GM18951 (cell line): ENCODE results near the gene SHKBP1.

Experiments used
- POLR2A ChIP-seq: IDR thresholded peaks from 4 replicates; pipeline ENCODE4 v1.6.1; 2011; ENCODE audit warnings: mild to moderate bottlenecking; ENCODE audit not compliant: insufficient read length, insufficient read depth; ENCODE audit errors: extremely low read depth
- in situ Hi-C: fragments of 300-500 bp; cut with MboI; formaldehyde crosslinking; loops from one replicate; pipeline ENCODE4 v1.12.0; 2022; ENCODE audit warnings: low sequenced_read_pairs, mixed read lengths, inconsistent platforms; ENCODE audit not compliant: unreplicated experiment

SHKBP1 gene

DNA sequence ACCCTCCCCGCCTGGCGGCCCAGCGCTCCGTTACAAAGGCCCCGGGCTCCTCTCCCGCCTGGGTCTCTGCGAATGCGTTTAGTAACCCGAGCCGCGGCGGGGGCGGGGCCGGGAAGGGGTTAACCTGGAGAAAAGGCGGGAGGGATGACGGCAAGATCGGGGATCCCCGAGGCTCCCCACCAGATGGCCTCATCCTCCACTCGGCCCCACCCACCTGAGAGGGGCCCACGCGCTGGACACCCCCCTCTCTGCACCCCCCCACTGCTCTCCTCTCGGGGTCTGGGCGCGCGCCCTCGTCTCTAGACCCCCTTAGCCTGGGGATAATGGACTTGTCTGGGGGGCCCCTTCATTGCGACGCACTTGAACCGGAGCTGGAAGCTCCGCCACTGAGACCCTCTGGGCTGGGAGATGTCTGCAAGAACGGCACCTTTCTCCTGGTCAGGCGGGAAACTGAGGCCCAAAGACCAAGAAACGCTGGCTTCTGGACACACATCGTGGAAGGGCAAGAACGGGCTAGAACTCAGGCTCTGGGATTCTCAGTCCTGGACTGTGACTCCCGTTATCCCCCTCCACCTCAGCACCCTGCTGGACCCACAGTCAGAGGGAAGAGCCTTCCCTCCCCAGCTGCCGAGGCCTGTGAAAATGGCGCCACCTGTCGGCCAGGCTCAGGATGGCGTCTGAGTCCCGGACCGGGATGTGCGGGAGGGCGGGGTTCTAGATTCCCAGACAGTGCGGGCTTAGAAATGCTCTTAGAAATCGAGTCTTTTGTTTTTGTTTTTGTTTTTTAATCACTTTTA, 21.6 kb downstream of the SHKBP1 start:
- in situ Hi-C loops: no loop called here
- no peak for TF ChIP-seq POLR2A

DNA sequence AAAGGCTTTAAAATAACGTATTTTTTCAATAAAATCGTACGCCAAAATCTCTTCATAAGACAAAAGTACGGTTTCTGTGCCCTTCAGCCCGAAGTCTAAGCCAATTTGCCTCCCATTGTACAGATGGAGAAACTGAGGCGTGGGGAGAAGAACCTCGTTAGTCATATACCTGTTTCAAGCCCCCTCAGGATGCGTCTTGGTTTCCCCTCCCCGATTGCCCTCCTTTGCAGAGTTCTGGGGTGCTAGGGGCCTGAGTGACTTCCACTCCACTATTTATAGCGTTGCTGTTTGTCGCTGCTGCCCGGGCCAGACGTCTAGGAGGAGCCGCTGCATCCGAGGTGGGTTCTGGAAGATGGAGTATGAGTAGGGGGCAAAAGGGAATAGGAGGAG, 22.2 kb downstream of the SHKBP1 start:
- in situ Hi-C loops: no loop called here
- no peak for TF ChIP-seq POLR2A

DNA sequence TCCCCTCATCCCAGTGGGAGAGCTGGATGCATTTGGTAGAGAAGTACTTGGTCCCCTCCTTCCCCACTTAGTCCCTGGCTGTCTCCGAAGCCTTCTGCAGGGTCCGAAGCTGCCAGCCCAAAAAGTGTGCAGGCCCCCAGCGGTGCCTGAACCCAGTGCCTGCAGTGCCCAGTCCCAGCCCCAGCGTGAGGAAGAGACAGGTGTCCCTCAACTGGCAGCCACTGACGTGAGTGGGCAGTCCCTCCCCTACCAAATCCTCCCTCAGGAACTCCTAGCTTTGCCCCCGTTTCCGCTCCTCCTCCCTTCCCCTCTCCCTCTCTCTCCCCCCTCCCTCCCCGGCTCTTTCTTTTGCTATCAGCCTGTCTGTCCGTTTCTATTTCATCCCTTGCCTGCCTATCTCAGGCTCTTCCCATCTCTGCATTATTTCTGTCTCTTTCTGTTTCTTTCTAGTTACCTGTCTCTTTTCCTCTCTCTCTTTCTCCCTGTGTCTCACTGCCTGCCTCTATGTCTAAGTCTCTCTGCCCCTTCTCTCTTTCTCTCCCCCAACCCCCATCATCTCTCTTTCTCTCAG, 22.7 kb downstream of the SHKBP1 start:
- in situ Hi-C loops: no loop called here
- TF ChIP-seq POLR2A: no peak

DNA sequence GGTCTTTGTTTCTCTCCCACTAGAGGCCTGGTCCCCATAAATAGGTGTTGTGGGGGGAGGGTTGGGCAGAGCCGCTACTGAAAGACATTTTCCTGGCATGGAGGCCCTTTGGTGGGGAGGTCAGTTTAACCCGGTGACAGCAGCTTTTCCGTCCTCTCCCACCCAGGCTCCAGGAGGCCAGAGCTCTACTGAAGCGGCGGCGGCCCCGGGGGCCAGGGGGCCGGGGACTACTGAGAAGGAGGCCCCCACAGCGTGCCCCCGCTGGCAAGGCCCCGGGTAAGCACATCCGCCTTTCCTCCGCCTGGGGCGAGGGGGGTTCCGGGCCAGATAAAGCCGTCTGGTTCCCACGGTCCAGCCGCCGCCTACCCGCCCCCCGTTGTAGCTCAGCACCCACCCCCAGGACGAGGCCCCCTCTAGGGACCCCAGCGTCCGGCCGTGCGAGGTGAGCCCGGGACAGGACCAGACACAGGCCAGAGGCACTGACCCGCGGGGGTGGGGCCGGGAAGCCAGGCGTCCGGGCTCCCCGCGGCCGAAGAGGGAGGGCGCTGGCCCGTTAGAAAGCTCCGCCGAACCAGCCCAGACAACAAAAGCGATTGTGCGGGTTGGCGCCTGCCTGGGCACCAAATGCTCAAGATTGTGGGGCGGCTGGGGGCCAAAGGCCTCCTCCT, 23.4 kb downstream of the SHKBP1 start:
- TF ChIP-seq POLR2A: no peak
- in situ Hi-C loops: no loop called here

DNA sequence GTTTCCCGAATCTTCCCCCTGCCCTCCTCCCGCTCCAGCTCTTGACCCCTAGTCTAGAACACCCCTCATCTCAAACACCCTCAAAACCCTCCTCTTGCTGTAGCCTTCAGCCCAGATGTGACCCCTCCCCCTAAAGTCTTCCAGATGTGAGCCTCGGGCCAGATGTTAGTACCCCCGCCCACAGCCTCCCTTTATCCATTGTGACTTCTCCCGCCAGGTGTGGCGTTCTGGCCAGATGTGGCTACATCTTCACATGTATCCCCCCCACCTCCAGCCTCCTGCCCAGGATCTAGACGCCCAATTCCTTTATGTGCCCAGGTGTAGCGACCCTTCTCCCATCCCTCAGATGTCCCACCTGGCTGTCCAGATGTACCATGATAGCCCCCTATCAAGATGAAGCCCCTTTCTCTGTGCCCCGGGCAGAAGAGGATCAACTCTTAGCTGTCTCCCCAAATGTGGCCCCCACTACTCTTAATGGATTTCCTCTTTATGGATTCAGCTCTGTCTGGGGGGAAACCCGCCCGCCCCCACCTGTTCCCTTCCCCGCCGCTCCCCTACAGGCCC, 24.0 kb downstream of the SHKBP1 start:
- in situ Hi-C loops: no loop called here
- TF ChIP-seq POLR2A: no peak

DNA sequence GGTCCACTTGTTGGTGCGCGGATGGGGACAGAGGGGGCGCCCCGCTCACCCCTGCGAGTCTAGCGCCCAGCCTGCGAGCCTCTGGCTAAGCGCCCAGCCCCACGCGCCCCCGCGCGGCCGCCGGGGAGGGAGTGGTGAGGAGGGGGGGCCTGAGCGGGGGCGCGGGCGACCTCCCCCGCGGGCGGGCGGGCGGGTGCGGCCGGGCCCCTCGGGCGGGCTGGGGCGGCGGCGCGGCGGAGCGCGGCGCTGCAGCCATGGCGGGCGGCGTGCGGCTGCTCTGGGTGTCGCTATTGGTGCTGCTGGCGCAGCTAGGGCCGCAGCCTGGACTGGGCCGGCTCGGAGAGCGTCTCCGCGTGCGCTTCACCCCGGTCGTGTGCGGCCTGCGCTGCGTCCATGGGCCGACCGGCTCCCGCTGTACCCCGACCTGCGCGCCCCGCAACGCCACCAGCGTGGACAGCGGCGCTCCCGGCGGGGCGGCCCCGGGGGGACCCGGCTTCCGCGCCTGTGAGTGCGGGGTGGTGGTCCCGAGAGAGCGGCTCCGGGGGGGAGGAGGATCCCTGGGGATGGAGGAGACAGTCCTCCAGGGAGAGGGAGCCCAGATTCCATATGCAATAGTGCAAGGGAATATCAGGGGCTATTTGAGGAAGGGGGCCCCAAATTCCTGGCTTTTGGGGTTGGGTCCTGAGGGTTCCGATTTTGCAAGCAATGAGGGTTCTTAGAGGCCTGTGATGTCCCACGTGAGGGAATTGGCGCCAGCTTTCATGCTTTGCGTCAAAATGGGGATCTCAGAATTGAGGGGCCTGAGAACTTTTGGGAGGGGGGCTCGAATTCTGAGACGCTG, 24.7 kb downstream of the SHKBP1 start, which contains the start of gene LTBP4:
Gene LTBP4, plus strand, starts transcription at position 236 of the 841 bp plus-strand sequence. Its CDS starts 19 bp downstream, at position 255.
- in situ Hi-C loops: no loop called here

DNA sequence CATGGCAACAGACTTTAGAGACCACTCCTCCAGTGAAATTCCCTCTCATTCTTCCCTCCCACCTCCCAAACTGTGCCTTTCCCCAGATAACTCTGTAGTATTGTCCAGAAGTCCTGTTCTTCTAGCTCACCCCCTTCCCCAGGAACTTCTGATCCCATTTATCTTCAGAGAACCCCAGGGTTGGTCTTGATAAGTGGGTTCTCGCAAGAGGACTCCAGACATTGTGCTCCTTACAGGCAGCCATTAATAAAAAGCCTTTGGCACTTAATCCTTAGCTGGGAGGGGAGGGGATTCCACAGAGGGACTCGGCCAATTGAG, 26.4 kb downstream of the SHKBP1 start:
- in situ Hi-C loops: no loop called here
- TF ChIP-seq POLR2A: no peak

More for the DNA sequence above, 24.7 kb downstream of the SHKBP1 start, which contains the start of gene LTBP4:
- peak; percentile 28 for TF ChIP-seq POLR2A

DNA sequence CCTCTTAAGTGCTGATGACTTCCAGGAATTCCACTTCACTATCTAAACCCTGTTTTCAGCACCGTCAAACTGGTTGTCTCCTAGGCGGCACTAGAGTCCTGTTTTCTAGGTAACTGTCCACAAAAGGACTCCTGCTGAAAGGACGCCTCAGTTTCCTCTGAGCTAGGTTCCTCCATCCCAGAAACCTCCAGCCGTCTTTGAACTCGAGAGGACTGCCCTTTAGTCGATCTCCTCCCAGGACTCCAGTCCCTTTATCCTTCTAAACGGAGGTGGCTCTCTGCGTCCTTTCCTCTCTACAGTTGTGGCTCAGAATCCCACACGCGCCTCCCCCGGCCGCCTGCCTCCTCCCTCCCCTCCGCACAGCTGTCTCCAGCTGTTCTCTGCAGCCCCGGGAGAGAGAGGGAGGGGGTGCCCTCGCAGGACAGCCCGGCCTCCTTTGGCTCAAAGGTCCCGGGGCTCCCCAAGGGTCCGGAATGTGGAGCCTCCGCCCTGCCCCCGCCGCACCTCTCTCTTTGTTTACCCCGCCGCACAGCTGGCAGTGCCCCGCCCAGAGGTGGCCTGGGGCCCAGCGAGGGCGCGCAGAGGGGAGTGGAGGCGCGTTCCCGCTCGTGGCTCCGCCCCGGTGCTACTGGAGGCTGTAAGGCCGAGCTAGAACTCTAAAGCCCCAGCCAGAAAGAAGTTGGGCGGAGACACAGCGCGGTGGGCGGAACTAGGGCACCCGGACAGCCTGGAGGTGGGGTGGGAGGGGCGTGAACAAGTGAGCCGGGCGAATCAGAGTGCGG, 26.9 kb downstream of the SHKBP1 start:
- peak; percentile 34 for TF ChIP-seq POLR2A
- in situ Hi-C loops: no loop called here

DNA sequence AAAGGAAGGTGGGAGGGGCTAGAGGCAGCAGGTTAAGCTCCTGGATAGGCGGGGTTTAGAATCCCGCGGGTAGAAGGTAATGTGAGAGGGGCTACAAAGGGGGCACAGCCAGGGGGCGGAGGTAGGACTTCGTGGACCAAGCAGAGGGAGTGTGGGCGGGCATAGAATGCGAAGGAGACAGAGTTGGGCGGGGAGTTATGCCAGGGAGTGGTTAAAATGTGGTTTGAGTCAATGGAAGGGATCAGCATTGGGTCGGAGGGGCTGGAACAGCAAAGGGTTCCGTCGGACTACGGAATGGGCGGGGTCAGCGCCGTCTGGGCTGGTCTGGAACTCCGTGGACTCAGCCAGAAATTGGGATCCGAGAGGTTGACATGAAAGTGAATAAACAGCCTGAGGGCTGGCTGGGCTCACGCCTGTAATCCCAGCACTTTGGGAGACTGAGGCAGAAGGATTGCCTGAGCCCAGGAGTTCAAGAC, 27.5 kb downstream of the SHKBP1 start:
- in situ Hi-C loops: no loop called here
- TF ChIP-seq POLR2A: no peak

DNA sequence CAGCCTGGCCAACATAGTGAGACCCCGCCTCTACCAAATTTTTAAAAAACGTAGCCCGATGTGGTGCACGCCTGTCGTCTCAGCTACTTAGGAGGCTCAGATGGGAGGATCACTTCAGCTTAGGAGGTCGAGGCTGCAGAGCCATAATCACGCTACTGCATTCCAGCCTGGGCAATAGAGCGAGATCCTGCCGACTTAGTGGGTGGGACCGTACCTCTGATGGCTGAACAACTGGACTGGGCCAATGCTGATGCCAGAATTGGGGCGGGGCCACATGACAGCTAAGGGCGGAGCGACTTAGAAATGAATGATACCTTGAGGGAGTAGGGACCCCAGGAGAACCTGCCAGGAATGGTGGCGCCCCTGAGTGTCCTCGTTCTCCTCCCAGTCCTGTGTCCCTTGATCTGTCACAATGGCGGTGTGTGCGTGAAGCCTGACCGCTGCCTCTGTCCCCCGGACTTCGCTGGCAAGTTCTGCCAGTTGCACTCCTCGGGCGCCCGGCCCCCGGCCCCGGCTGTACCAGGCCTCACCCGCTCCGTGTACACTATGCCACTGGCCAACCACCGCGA, 28.1 kb downstream of the SHKBP1 start:
- in situ Hi-C loops: no loop called here
- no peak for TF ChIP-seq POLR2A

DNA sequence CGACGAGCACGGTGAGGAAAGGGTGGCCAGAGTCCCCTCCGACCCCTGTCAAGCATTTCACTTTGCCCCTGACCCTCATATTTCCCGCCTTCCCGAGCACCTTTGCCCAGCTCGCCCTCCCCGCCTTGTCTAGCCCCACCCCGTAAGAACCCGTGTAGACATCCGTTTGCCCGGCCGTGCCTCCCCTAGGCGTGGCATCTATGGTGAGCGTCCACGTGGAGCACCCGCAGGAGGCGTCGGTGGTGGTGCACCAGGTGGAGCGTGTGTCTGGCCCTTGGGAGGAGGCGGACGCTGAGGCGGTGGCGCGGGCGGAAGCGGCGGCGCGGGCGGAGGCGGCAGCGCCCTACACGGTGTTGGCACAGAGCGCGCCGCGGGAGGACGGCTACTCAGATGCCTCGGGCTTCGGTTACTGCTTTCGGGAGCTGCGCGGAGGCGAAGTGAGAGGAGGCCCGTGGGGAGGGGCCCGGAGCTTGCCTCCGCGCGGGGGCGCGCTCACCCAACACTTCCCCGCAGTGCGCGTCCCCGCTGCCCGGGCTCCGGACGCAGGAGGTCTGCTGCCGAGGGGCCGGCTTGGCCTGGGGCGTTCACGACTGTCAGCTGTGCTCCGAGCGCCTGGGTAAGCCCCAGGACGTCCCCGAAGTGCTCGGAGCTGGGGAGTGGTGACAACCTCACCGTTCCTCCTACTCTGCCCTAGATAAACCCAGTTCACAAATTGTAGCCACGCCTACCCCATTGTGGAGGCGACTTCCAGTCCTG, 28.7 kb downstream of the SHKBP1 start:
- in situ Hi-C loops: no loop called here
- TF ChIP-seq POLR2A: peak; percentile 56
